OCI-LY1 (cell line): ENCODE results near the gene TATDN2.
A peak's percentile ranks its signal among the peaks of the same experiment; 100 is the strongest.

ENCODE experiments used
- H2AFZ ChIP-seq: fragments of 200-600 bp; sonication (generic), shearing (Covaris generic); 2 replicates; pipeline ENCODE4 v1.6.0; 2014; ENCODE audit warnings: antibody characterized with exemption, mild to moderate bottlenecking, low read length
- H3F3A ChIP-seq: fragments of 200-600 bp; sonication (generic), shearing (Covaris generic); 2 replicates; pipeline ENCODE4 v1.6.0; 2014; ENCODE audit warnings: mild to moderate bottlenecking, antibody characterized with exemption, low read length, moderate library complexity; ENCODE audit not compliant: insufficient read depth
- H3K27ac ChIP-seq: fragments of 200-600 bp; sonication (generic); 2 replicates; pipeline ENCODE4 v1.5.1; 2014; ENCODE audit warnings: low read length, mixed run types, mild to moderate bottlenecking, low read depth; ENCODE audit not compliant: poor library complexity, severe bottlenecking
- H3K27me3 ChIP-seq: fragments of 200-600 bp; sonication (generic); 2 replicates; pipeline ENCODE4 v1.6.0; 2014; ENCODE audit warnings: antibody characterized with exemption, mild to moderate bottlenecking, low read length, moderate library complexity; ENCODE audit not compliant: insufficient read depth
- H3K36me3 ChIP-seq: fragments of 200-600 bp; sonication (generic); 2 replicates; pipeline ENCODE4 v1.6.1; 2014; ENCODE audit warnings: mild to moderate bottlenecking, antibody characterized with exemption, low read length, moderate library complexity, mixed read lengths; ENCODE audit not compliant: insufficient read depth
- H3K4me1 ChIP-seq: fragments of 200-600 bp; sonication (generic); 2 replicates; pipeline ENCODE4 v1.5.1; 2014; ENCODE audit warnings: mild to moderate bottlenecking, low read length, moderate library complexity; ENCODE audit not compliant: insufficient read depth, severe bottlenecking
- H3K4me2 ChIP-seq: fragments of 200-600 bp; sonication (generic), shearing (Covaris generic); 2 replicates; pipeline ENCODE4 v1.6.1; 2014; ENCODE audit warnings: low read length
- H3K4me3 ChIP-seq: fragments of 200-600 bp; sonication (generic); 2 replicates; pipeline ENCODE4 v1.5.1; 2014; ENCODE audit warnings: low read length, low read depth, mild to moderate bottlenecking, mixed read lengths; ENCODE audit not compliant: poor library complexity, severe bottlenecking
- H3K79me2 ChIP-seq: fragments of 200-600 bp; shearing (Covaris generic); 2 replicates; pipeline ENCODE4 v1.6.1; 2016; ENCODE audit warnings: mixed run types, low read length, mixed read lengths; ENCODE audit not compliant: insufficient read depth
- H3K9ac ChIP-seq: fragments of 200-600 bp; sonication (generic), shearing (Covaris generic); 2 replicates; pipeline ENCODE4 v1.6.1; 2014; ENCODE audit warnings: mild to moderate bottlenecking, low read length, mixed read lengths
- H3K9me2 ChIP-seq: fragments of 200-600 bp; sonication (generic), shearing (Covaris generic); 2 replicates; pipeline ENCODE4 v1.6.1; 2014; ENCODE audit warnings: low read depth, mild to moderate bottlenecking, low read length, mixed read lengths
- H3K9me3 ChIP-seq: fragments of 200-600 bp; shearing (Covaris generic); 2 replicates; pipeline ENCODE4 v1.6.1; 2014; ENCODE audit warnings: low read length, mixed read lengths
- H4K20me1 ChIP-seq: fragments of 200-600 bp; sonication (generic), shearing (Covaris generic); 2 replicates; pipeline ENCODE4 v1.6.0; 2016; ENCODE audit warnings: mild to moderate bottlenecking, low read length; ENCODE audit not compliant: insufficient read depth
- CTCF ChIP-seq: fragments of 200-600 bp; sonication (generic), shearing (Covaris generic); IDR thresholded peaks from 2 replicates; pipeline ENCODE4 v1.5.1; 2017; ENCODE audit warnings: mild to moderate bottlenecking, antibody characterized with exemption, low read length, moderate library complexity, mixed read lengths
- EZH2 ChIP-seq: fragments of 200-600 bp; sonication (generic), shearing (Covaris generic); IDR thresholded peaks from 2 replicates; pipeline ENCODE4 v1.8.0; 2017; ENCODE audit warnings: borderline replicate concordance, mixed run types, mild to moderate bottlenecking, antibody characterized with exemption, low read length, moderate library complexity, mixed read lengths

TATDN2 gene

GRCh38 chr3:10205451-10206165 lies 42.7 kb upstream of the TATDN2 start:
- TF ChIP-seq EZH2 = no peak
- TF ChIP-seq CTCF = no peak
- H3K36me3 ChIP-seq = peaks cover 82% of the 10 kb centered on the region
- no peaks in the 10 kb centered on the region for H3K9me2 ChIP-seq
- H3K4me1 ChIP-seq = no peaks in the 10 kb centered on the region
- no peaks in the 10 kb centered on the region for H3K79me2 ChIP-seq
- no peaks in the 10 kb centered on the region for H3F3A ChIP-seq
- H4K20me1 ChIP-seq = no peaks in the 10 kb centered on the region
- H2AFZ ChIP-seq = no peak overlapping the region
- no peaks in the 10 kb centered on the region for H3K27me3 ChIP-seq
- no peak overlapping the region for H3K4me2 ChIP-seq
- no peak overlapping the region for H3K27ac ChIP-seq
- H3K9ac ChIP-seq = no peak overlapping the region
- H3K9me3 ChIP-seq = no peaks in the 10 kb centered on the region
- no peak overlapping the region for H3K4me3 ChIP-seq

GRCh38 chr3:10206166-10206511 lies 42.1 kb upstream of the TATDN2 start:
- Histone ChIP-seq H3K9ac (no peak overlapping the region), H3K79me2 (no peaks in the 10 kb centered on the region), H4K20me1 (no peaks in the 10 kb centered on the region), H3K4me1 (peaks cover 2% of the 10 kb centered on the region), H3K4me3 (no peak overlapping the region), H3K27me3 (no peaks in the 10 kb centered on the region), H3K4me2 (no peak overlapping the region), H3K27ac (no peak overlapping the region), H3F3A (no peaks in the 10 kb centered on the region), H3K36me3 (peaks cover 79% of the 10 kb centered on the region), H3K9me3 (no peaks in the 10 kb centered on the region), H3K9me2 (no peaks in the 10 kb centered on the region), H2AFZ (no peak overlapping the region)
- TF ChIP-seq EZH2 = no peak
- no peak for TF ChIP-seq CTCF

- no peak overlapping the region for H3K4me2 ChIP-seq
- no peaks in the 10 kb centered on the region for H4K20me1 ChIP-seq
Measured at GRCh38 chr3:10213156-10213792, 35.0 kb upstream of the TATDN2 start.

More at GRCh38 chr3:10213156-10213792, 35.0 kb upstream of the TATDN2 start:
- H3K4me1 ChIP-seq = peaks cover 21% of the 10 kb centered on the region
- H3K27me3 ChIP-seq = no peaks in the 10 kb centered on the region
- no peak overlapping the region for H2AFZ ChIP-seq
- no peaks in the 10 kb centered on the region for H3K9me3 ChIP-seq
- H3F3A ChIP-seq = 0 out of 2 replicates have a peak, but pooled peaks cover 4% of the 10 kb centered on the region
- no peak for TF ChIP-seq EZH2
- no peak for TF ChIP-seq CTCF
- peaks cover 83% of the 10 kb centered on the region for H3K36me3 ChIP-seq
- H3K4me3 ChIP-seq = no peak overlapping the region
- no peaks in the 10 kb centered on the region for H3K79me2 ChIP-seq
- no peak overlapping the region for H3K9ac ChIP-seq
- no peaks in the 10 kb centered on the region for H3K9me2 ChIP-seq
- peak overlapping the region; percentile 46 for H3K27ac ChIP-seq
